Measurements from ENCODE around the gene ST8SIA1.

Gene ST8SIA1

GRCh38 chr12:22271023-22271422 is 63.5 kb downstream of the ST8SIA1 start:
- no peaks in the 10 kb centered on the region for H3K9me2 ChIP-seq (replicated peaks; ENCODE audit: control insufficient read depth, low read length)
- no peaks in the 10 kb centered on the region for H3K27me3 ChIP-seq (ENCODE audit: control insufficient read depth, low read length)
- H3K9me3 ChIP-seq (ENCODE audit: control insufficient read depth, insufficient read depth, low read length) = no peaks in the 10 kb centered on the region
- no peak overlapping the region for H3K4me3 ChIP-seq (ENCODE audit: low read length)
- H3F3A ChIP-seq (ENCODE audit: control insufficient read depth, insufficient read depth) = no peaks in the 10 kb centered on the region
- H3K79me2 ChIP-seq (ENCODE audit: control insufficient read depth, low read length) = no peaks in the 10 kb centered on the region
- no peak overlapping the region for H3K4me2 ChIP-seq (ENCODE audit: low read length)
- H3K36me3 ChIP-seq (ENCODE audit: control insufficient read depth, low read length) = no peaks in the 10 kb centered on the region
- no peak for TF ChIP-seq EZH2phosphoT487 (IDR thresholded peaks at IDR 0.05; ENCODE audit: borderline replicate concordance, low read length)
- TF ChIP-seq CTCF (IDR thresholded peaks at IDR 0.05; ENCODE audit: low read depth, low read length, poor library complexity, severe bottlenecking) = no peak
- no peaks in the 10 kb centered on the region for H3K4me1 ChIP-seq (ENCODE audit: control insufficient read depth, low read length)
- no peak overlapping the region for H3K27ac ChIP-seq (ENCODE audit: low read depth, low read length)
- H4K20me1 ChIP-seq (ENCODE audit: control insufficient read depth, insufficient read depth, low read depth, low read length) = no peaks in the 10 kb centered on the region

DNA sequence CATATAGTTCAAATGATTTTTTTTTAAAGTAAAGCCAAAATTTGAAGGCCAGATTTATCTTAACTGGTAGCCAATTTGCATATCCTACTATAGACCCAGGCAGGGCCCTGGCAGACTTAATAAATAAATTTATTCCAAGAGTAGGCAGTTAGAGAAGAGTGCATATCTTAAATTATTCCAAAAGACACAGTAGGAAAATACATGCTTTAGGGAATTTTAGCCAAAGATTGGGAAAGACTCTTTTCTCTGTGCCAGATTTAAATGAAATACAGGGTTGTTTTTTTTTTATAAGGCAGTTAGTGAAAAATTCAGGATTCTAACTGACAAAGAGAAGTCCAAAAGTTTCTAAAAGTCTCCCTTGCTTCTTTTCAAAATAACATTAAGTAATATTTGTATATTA is 65.5 kb downstream of the ST8SIA1 start:
- no peak overlapping the region for H3K4me2 ChIP-seq (ENCODE audit: low read length)
- no peaks in the 10 kb centered on the region for H4K20me1 ChIP-seq (ENCODE audit: control insufficient read depth, insufficient read depth, low read depth, low read length)
- no peaks in the 10 kb centered on the region for H3K9me2 ChIP-seq (replicated peaks; ENCODE audit: control insufficient read depth, low read length)
- no peaks in the 10 kb centered on the region for H3K27me3 ChIP-seq (ENCODE audit: control insufficient read depth, low read length)
- H3K4me1 ChIP-seq (ENCODE audit: control insufficient read depth, low read length) = no peaks in the 10 kb centered on the region
- H3F3A ChIP-seq (ENCODE audit: control insufficient read depth, insufficient read depth) = no peaks in the 10 kb centered on the region
- H3K36me3 ChIP-seq (ENCODE audit: control insufficient read depth, low read length) = no peaks in the 10 kb centered on the region
- TF ChIP-seq CTCF (IDR thresholded peaks at IDR 0.05; ENCODE audit: low read depth, low read length, poor library complexity, severe bottlenecking) = no peak
- TF ChIP-seq EZH2phosphoT487 (IDR thresholded peaks at IDR 0.05; ENCODE audit: borderline replicate concordance, low read length) = no peak
- no peak overlapping the region for H3K27ac ChIP-seq (ENCODE audit: low read depth, low read length)
- H3K4me3 ChIP-seq (ENCODE audit: low read length) = no peak overlapping the region
- no peaks in the 10 kb centered on the region for H3K79me2 ChIP-seq (ENCODE audit: control insufficient read depth, low read length)
- no peaks in the 10 kb centered on the region for H3K9me3 ChIP-seq (ENCODE audit: control insufficient read depth, insufficient read depth, low read length)

GRCh38 chr12:22268406-22268805 is 66.1 kb downstream of the ST8SIA1 start:
- H3K4me3 ChIP-seq (ENCODE audit: low read length) = no peak overlapping the region
- H3K27ac ChIP-seq (ENCODE audit: low read depth, low read length) = no peak overlapping the region
- H3K9me2 ChIP-seq (replicated peaks; ENCODE audit: control insufficient read depth, low read length) = no peaks in the 10 kb centered on the region
- no peaks in the 10 kb centered on the region for H3K79me2 ChIP-seq (ENCODE audit: control insufficient read depth, low read length)
- H3K27me3 ChIP-seq (ENCODE audit: control insufficient read depth, low read length) = no peaks in the 10 kb centered on the region
- TF ChIP-seq CTCF (IDR thresholded peaks at IDR 0.05; ENCODE audit: low read depth, low read length, poor library complexity, severe bottlenecking) (no peak), EZH2phosphoT487 (IDR thresholded peaks at IDR 0.05; ENCODE audit: borderline replicate concordance, low read length) (no peak)
- H3K4me2 ChIP-seq (ENCODE audit: low read length) = no peak overlapping the region
- no peaks in the 10 kb centered on the region for H3K9me3 ChIP-seq (ENCODE audit: control insufficient read depth, insufficient read depth, low read length)
- no peaks in the 10 kb centered on the region for H4K20me1 ChIP-seq (ENCODE audit: control insufficient read depth, insufficient read depth, low read depth, low read length)
- H3F3A ChIP-seq (ENCODE audit: control insufficient read depth, insufficient read depth) = no peaks in the 10 kb centered on the region
- H3K36me3 ChIP-seq (ENCODE audit: control insufficient read depth, low read length) = no peaks in the 10 kb centered on the region
- no peaks in the 10 kb centered on the region for H3K4me1 ChIP-seq (ENCODE audit: control insufficient read depth, low read length)

- Histone ChIP-seq H3K4me1 (ENCODE audit: control insufficient read depth, low read length) (no peaks in the 10 kb centered on the region), H3K4me3 (ENCODE audit: low read length) (no peak overlapping the region), H3K9me3 (ENCODE audit: control insufficient read depth, insufficient read depth, low read length) (no peaks in the 10 kb centered on the region), H3K79me2 (ENCODE audit: control insufficient read depth, low read length) (no peaks in the 10 kb centered on the region), H3K9me2 (replicated peaks; ENCODE audit: control insufficient read depth, low read length) (no peaks in the 10 kb centered on the region), H3K36me3 (ENCODE audit: control insufficient read depth, low read length) (no peaks in the 10 kb centered on the region), H3K27me3 (ENCODE audit: control insufficient read depth, low read length) (no peaks in the 10 kb centered on the region), H3K4me2 (ENCODE audit: low read length) (no peak overlapping the region), H4K20me1 (ENCODE audit: control insufficient read depth, insufficient read depth, low read depth, low read length) (no peaks in the 10 kb centered on the region), H3K27ac (ENCODE audit: low read depth, low read length) (no peak overlapping the region), H3F3A (ENCODE audit: control insufficient read depth, insufficient read depth) (no peaks in the 10 kb centered on the region)
- TF ChIP-seq CTCF (IDR thresholded peaks at IDR 0.05; ENCODE audit: low read depth, low read length, poor library complexity, severe bottlenecking) = no peak
These were observed 68.4 kb downstream of the ST8SIA1 start for GRCh38 chr12:22266101-22266500.
